GM19238 (cell line): ENCODE measurements around the gene KRTDAP.

ENCODE experiments used
- DNase-seq: peaks from one replicate; pipeline ENCODE4 v3.0.0; 2011; ENCODE audit warnings: low spot score; ENCODE audit not compliant: insufficient read length

KRTDAP gene, protein sequence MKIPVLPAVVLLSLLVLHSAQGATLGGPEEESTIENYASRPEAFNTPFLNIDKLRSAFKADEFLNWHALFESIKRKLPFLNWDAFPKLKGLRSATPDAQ

DNA sequence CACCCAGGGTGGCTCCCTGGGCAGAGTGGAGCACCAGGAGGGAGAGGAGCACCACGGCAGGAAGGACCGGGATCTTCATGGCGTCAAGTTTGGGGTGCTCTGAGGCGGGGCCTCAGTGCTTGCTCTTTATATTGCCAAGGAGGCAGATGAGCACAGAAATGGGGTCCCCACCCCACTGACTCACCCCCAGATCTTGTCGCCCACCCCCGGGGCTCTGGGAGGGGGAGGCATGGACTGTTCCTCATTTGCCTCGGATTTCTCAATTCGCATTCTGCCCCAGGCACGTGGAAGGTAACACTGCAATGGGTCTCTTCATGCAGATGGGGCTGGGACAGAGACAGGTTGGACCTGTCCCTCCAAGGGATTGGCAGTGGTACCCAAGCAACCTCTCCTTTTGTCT, at the start of gene KRTDAP:
Gene KRTDAP (minus strand): TSS at position 101 of the 400 bp plus-strand sequence. CDS start 22 bp downstream, at position 79.
- DNase-seq, result no peak

DNA sequence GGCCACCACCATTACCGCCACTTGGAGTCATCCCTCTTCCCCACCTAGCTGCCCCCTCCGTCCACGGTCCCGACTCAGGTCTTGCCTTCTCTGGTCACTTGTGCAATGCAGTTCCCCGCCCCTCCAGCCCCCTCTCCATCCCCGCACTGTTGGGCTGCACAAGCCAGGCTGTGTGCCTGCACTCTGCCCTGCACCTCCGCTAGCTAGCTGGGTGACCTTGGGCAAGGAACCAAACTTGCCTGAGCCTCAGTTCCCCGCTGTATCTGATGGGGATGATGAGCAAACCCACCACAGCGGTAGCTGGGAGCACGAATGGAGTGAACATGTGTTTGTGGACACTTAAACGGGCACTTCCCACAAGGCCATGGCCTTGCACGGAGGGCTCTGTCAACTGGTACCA, 49.6 kb upstream of the KRTDAP start:
- DNase-seq, result no peak

DNA sequence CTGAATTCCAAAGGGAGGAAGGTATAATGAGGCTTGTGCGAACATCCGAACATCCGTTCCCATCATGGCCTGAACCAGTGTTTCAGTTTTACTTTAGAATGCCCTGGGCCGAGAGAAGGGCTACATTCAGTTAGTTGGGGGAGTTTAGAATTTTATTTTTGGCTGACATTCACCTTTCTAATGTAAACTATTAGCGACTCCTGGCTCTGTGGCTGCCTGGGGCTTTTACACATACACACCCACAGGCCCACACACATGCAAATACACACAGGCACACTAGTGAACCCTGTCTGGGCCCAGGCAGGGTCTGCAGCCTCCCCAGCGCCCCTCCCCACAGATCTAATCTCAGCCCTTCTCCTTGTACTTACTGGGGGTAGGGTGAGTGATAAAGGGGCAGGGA, 49.0 kb upstream of the KRTDAP start:
- no peak for DNase-seq

DNA sequence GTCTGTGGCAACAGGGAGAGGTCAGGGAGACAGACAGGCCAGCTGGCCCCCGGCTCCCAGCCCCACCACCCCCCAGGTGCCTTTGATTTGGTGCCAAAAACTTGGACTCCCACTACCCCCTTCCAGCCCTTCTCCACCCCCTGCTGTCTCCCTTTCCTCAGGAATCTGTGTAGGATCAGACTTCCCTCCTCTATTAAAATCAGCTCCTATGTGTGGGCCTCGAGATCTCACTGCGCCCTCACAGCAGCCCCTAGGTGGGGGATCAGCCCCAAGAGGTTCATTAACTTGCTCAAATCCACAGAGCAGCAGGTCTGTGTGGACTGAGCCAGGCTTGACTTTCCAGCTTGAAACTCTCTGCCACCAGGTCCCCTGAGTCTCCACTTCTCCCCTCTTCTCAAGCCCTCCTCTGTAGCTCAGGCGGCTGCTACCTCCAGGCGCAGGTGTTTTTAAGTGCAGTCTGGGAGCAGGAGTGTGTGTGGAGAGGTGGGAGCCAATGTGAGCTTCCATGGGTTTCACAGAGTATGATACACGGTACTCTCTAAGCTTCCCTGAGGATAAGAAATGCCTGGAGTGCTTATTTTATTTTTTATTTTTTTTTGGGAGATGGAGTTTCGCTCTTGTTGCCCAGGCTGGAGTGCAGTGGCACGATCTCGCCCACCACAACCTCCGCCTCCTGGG, 44.7 kb upstream of the KRTDAP start:
- DNase-seq, result no peak

DNA sequence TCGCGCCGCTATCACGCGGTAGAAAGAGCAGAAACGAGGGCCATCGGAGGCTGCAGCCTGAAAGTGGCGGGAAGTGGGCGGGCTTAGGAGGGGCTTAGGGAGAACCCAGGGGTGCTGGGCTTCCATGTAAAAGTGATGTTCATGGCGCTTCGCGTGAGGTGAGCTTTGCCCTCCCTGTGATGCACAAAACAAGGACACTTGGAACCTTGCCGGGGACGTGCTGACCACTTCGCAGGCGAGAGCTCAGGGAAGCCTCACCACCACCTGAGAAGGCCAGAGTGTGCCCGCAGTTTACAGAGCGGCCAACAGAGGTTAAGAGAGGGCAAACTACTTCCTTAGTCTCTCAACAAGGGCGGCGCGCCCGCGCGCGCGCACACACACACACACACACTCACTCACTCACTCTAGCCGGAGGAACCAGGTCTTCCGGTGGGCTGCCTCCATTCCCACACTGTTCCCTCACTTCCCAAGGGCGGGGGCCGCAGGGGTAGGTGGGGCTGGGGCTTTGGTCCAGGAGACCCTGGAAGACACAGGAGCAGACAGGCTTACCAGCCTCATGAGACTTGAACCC, 43.6 kb upstream of the KRTDAP start:
- DNase-seq, result no peak

DNA sequence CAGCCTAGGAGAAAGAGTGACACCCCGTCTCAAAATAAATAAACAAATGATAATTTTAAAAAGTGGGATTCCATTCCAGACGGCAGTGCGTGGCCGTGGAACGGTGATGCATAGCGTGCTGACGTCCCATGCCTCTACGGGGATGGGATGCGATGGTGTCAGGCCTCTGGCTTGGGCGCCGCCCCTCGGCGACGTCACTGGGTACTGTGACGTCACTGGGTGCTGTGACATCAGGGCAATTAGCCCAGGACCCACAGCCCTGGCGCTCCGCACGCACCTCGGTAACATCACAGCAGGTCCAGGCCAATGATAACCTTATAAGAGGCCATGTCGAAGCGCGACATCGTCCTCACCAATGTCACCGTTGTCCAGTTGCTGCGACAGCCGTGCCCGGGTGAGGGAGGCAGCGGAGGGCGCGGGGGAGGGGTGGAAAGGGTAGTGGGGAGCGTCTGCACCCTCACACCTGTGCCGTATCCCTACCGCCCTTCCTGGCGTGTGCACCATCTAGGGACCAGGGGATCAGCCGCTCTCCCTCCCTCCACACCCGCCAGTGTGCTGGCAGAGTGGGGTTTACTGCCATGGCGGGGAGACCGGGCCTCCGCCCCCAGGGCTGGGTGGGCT, 43.0 kb upstream of the KRTDAP start, which contains the start of gene GAPDHS:
Gene GAPDHS (plus strand): TSS at position 256 of the 621 bp plus-strand sequence. CDS start 72 bp downstream, at position 328.
- no peak for DNase-seq

DNA sequence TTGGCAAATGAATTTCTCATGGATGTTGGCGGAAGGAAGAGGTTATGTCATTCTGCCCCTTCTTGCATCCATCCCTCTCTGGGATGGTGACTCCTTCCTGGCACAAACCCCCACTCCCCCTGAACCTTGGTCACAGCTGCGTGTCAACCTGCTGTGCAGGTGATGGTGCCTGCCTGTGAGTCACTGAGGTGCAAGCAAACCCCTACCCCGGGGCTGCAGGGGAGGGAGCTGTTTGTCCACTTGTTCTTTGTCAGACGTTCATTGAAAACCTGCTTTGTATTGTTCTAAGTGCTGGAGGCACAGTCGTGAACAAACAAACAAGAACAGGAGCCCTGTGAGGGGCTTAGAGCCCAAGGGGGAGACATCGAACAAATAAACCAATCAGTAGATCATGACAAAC, 41.0 kb upstream of the KRTDAP start:
- no peak for DNase-seq

DNA sequence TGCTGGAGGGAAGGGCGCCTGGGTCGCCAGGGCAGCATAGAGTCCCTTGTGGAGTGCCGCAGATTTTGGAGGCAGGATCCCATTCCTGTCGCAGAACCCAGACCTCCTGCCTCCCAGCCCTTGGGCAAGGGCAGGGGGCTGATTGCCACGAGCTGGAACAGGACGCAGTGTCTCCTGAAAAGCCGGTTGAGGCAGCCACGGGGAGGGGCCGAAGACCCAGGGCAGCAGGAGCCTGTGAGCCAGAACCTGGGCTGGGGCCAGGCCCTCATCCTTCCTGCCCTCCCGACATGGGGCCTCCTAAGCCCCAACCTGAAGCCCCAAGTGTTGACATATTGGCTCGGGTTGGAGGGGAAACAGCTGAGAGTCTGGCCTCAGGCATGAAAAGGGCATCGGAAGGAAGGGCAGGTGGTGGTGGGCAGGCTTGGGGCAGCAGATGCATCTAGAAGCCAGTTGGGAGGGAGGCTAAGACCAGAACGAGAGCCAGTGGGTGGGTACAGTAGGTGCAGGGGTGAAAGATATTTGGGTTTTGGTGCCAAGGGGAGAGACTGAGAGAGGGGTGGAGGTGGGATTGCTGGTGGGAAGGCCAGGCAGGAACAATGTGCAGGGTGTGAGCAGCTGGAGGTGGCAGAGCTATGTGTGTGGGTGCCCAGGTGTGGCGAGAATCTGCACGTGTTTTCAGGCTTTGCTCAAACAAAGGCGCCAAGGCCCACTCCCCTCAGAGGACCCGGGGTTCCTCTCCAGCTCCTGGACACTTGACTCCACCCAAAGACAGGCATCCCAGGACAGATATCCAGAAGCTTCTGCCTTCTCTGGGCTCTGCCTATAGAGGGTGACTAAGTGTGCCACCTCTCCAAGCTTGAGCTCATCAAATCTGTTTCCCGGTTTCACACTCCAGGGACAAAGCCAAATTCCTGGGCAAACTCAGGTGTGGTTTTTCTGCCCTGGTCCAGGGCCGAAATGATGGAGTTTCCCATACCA, 39.3 kb upstream of the KRTDAP start:
- DNase-seq, result no peak

DNA sequence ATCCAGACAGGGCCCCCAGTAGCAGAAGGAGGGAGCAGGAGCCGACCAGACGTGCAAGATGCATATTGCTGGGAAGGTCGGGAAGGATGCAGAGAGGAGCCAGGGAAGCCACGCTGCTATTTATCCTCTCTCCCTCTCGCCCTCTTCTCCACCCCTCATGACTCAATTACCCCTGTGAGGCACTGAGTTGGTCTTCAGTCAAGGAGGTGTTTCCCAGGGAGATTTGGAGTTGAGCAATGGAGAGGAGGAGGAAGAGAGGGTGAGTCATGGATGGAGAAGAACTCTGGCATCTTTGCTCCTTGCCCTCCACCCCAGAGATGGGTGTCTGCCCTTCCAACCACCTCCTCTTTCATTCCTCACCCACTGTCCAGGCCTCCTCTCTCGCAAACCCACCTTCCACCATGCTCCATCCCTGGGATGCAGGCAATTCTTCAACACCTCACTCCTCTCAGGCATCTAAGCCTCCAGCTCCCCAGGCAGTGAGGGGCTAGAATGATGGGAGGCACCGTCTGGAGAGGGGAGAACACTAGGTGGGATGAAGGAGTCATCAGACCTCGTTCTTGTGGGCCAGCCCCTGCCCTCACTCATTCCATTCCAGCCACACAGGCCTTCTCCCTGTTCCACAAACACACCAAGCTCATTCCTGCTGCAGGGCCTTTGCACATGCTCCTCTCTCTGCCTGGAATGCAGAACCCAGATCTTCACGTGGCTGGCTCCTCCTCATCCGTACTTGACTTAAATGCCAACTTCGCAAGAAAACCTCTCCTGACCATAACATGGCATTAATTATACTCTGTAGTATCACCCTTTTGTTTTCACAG, 38.2 kb upstream of the KRTDAP start, which contains the start of gene SBSN:
Gene SBSN (minus strand): TSS at position 94 of the 821 bp plus-strand sequence. CDS start 30 bp downstream, at position 64.
- DNase-seq, result no peak

DNA sequence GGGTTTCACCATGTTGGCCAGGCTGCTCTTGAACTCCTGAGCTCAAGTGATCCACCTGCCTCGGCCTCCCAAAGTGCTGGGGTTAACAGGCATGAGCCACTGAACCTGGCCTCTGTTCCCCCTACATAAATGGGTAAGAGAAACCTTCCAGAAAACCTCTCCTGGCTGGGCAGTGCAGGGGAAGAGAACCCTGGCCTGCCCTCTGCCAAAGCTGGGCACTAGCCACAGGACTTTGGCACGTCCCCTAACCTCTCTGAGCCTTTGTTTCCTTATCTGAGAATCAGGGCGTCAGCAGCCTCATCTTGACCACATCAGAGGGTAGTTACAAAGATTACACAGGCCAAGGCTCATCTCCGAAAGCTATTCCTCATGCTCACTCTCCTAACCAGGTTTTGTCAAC, 35.6 kb upstream of the KRTDAP start:
- no peak for DNase-seq

DNA sequence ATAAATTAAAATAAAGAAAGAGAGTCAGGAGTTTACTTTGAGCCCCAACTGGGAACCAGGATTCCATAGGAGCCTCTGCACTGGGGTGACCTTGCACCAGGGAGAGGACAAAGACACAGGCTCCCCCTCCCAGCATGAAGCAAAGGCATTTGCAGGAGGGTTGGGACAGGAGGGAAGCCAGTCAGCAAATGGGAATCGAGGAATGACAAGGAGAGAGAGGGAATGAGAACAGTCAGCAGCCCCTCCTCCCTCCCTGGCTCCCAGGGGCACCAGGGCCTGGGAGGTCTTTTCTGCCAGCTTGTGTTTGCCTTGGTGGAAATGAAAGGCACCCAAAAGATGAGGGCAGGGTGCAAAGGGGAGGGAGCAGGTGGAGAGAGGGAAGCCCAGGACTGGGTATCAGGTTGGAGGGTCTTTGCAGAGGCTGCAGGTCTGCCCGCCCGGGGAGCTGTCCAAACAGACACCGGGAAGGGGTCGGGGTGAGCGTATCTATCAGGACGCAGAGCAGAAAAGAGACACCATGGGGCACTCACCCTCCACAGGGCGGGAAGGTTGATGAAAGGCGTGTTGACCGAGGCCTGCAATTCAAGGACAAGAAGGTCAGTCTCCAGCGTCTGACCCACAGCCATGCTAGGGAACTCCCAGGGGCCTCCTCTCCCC, 34.0 kb upstream of the KRTDAP start:
- no peak for DNase-seq

DNA sequence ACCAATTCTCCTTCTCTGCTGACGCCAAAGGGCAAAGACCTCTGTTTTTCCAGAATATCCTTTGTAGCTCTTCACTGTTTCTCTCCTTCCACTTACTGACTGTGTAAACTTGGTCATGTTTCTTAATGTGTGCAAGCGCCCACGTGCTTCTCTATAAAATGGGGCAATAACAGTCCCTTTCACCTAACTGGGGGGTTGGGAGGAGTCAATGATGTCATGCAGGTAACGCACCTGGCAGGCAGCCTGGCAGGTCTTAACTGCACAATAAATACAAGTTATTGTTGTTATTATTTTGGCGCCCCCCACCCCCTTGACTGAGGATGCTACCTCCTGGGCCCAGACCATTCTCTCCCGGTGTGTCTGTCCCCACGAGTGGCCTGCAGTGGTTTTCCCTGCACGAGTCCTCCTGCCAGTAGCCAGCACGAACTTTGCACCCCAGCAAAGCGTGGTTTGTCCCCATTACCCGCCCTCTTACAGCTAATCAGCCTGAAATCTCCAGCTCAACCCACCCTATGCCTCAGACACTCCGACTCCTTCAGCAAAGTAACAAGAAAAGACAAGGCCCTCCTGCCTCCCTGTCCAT, 32.6 kb upstream of the KRTDAP start:
- no peak for DNase-seq

DNA sequence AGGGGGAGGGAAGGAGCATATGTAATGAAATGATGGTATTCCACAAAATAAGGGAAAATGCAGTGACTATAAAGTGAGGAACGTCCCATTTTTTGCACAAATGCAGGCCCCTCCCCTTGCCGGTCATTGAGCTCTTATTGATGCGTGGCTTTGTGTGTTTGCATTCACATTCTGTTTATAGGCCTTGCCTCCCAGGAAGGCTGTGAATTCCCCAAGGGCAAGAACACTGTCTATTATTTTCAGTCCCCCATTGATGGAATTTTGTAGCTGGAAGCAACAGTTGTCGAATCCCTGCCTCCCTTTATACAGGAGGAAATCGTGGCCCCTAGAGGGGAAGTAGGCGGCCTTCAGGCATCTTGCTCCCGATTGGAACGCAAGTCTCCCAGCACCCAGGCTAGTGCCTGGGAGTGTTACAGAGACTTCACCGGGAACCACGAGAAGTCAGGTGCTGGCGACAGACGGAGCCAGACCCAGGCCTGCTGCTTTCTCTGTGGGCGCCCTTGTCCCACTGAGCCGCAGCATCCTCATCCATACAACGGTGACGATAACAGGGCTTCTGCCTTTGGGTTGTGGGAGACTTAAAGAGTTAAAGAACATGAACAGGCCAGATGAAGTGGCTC, 31.0 kb upstream of the KRTDAP start:
- no peak for DNase-seq

DNA sequence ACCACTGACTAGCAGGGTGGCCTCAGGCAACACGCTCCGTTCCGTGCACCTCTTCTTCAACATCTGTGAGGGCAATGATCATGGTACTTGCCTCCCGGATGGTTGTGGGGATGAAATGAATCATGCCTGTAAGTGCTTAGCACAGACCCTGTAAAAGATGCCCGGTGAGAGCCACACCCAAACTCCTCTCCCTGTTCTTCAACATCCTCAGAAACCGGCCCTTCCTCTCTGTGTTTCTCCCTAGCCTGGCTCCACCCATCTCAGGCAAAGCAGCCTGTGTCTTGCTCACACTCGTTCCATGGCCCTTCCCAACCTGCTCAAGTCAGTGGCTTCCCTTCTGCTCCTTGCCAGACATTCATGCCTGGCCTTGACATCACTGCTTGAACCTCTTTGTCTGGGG, 29.0 kb upstream of the KRTDAP start:
- no peak for DNase-seq

DNA sequence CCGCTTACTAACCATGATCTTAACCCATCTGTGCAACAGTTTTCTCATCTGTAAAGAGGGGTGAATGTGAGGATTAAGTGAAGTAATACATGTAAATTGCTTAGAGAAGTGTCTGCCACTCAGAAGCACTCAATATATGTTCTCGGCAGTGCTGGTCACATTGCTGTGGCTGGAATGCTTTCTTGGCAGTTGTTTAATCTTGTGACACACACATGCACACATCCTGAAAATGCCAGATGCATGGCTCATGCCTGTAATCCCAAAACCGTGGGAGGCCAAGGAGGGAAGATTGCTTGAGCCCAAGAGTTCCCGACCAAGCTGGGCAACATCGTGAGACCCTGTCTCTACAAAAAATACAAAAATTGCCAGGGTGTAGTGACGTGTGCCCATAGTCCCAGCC, 28.0 kb upstream of the KRTDAP start:
- no peak for DNase-seq

DNA sequence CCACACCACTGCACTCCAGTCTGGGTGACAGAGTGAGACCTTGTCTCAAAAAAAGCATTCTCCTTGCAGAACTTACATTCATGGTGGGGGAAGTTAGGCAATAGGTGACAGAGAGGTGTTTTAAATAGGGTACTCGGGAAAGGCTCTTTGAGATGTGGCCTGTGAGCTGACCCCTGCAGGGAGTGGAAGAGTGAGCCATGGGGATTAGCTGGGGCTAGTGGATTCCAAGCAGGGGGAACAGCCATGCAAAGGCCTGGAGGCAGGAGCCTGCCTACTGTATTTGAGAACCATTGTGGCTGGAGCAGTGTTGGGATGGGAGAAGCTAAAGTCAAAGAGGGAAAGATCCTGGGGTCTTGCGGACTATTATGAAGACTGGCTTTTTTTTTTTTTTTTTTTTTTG, 27.1 kb upstream of the KRTDAP start:
- DNase-seq, result no peak

DNA sequence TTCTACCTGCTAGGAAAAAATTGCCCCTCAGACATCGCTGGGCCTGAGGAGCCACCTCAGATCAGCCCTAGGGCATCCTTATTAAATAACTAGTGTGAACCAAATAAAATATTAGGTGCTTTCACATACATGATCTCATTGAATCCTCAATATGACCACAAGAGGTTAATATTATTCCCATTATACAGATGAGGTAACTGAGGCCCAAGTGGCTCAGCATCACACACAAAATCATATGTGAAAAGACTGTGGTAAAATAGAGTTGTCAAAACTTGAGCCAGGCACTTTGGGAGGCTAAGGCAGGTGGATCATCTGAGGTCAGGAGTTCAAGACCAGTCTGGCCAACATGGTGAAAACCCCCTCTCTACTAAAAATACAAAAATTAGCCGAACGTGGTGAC, 26.0 kb upstream of the KRTDAP start:
- no peak for DNase-seq

DNA sequence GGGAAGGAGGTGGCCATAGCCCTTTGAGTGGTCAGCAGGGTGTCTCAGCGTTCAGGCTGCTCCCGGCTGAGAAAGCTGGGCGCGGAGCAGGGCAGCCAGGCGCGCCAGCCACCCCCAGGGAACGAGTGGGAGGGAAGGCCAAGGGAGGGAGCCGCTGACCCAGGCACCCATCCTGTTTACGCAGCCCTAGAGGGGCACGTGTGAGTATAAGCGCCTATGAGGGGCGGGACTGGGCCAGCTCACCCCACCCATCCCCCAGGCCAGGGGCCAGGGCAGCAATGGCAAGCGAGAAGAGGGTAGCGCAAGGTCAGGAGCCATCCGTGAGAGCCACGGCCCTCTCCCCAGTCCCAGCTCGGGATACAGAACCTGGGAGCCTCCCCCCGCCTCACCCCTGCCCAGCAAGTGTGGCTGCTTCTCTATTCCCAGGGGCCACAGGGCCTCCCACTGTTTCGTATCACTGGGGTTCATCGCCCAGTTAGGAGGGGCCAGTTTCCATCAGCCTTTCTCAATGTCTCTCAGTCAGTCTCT, 24.1 kb upstream of the KRTDAP start:
- DNase-seq, result no peak
